Vagina (tissue), 2 donors: Measurements from ENCODE around the gene CIAO2A.

Experiments
- CTCF ChIP-seq, 3 experiments: fragments of 450-650 bp in 2 of 3; fragments of 200-600 bp in 1 of 3; sonication (generic) in 1 of 3; IDR thresholded peaks; one replicate each; pipeline ENCODE4 v1.5.1; 2017 to 2019; ENCODE audit warnings: antibody characterized with exemption in 3 of 3, mild to moderate bottlenecking in 2 of 3, moderate library complexity in 2 of 3
- POLR2A ChIP-seq, 2 donors: fragments of 450-650 bp; IDR thresholded peaks; one replicate each; pipeline ENCODE4 v1.6.1; 2017; ENCODE audit warnings: antibody characterized with exemption in 2 of 2, mild to moderate bottlenecking in 2 of 2, moderate library complexity in 2 of 2

GRCh38 chr15:64022571-64022970 lies 71.1 kb downstream of the CIAO2A start:
- TF ChIP-seq POLR2A (IDR thresholded peaks at IDR 0.05), result no peak
- TF ChIP-seq CTCF (IDR thresholded peaks at IDR 0.05), result no peak
